GM12878 (cell line): ENCODE data around the gene PTGIS. TPM values are rescaled to one million over a fixed set of nuclear protein-coding genes. Genes with fewer than 3 reads are reported as not detected.

ENCODE experiments used
- ATAC-seq: fragments of 200-7000 bp; cut with Tn5 transposase; 3 replicates; pipeline ENCODE4 v1.9.1; 2020; ENCODE audit warnings: mild to moderate bottlenecking, moderate library complexity
- BruUV-seq: library from RNA; stranded (reverse); fragments of 400-500 nt; replicated peaks from 2 replicates; lab custom pipeline; 2021; lab: Mats Ljungman, UMichigan
- CTCF ChIA-PET: fragments of 300-600 bp; sonication (Branson Sonifier 250); formaldehyde crosslinking; extraction: SDS; loops from one replicate; lab custom pipeline; 2021; ENCODE audit warnings: inconsistent platforms; lab: Yijun Ruan, JAX
- POLR2A ChIA-PET: fragments of 350-600 bp; formaldehyde crosslinking; extraction: SDS; loops from one replicate; lab custom pipeline; 2021; ENCODE audit warnings: inconsistent platforms; lab: Charles Lee
- RAD21 ChIA-PET: fragments of 300-600 bp; sonication (Branson Sonifier 250); formaldehyde crosslinking; loops from one replicate; lab custom pipeline; 2023; ENCODE audit warnings: antibody characterized with exemption; ENCODE audit not compliant: unreplicated experiment; lab: Charles Lee
- SMC1A ChIA-PET: fragments of 300-600 bp; sonication (Branson Sonifier 250); formaldehyde crosslinking; loops from one replicate; lab custom pipeline; 2023; ENCODE audit not compliant: unreplicated experiment, uncharacterized antibody; lab: Charles Lee
- DNase-seq: peaks from one replicate; pipeline ENCODE4 v3.0.0-alpha.2; 2011; ENCODE audit warnings: low read depth, low spot score
- FAIRE-seq: peaks from 3 replicates; lab custom pipeline; 2011; peaks lifted over from hg19 to GRCh38; lab: Jason Lieb, UNC
- H2AFZ ChIP-seq: 2 replicates; pipeline ENCODE4 v1.6.0; 2011; ENCODE audit warnings: low read depth, low read length, control low read depth; ENCODE audit not compliant: control insufficient read depth
- H3K27ac ChIP-seq: 2 replicates; pipeline ENCODE4 v1.5.1; 2011; ENCODE audit warnings: control low read depth; ENCODE audit not compliant: control insufficient read depth, insufficient read depth
- H3K27me3 ChIP-seq, 2 experiments: replicated peaks in 1 of 2; 2 replicates each; pipeline versions ENCODE4 v1.6.0 to v1.6.1; 2011; ENCODE audit warnings: low read length in 1 of 2; ENCODE audit not compliant: control insufficient read depth in 2 of 2, insufficient read depth in 2 of 2
- H3K36me3 ChIP-seq, 2 experiments: 2 replicates each; pipeline ENCODE4 v1.5.1; 2011; ENCODE audit warnings: low read length in 1 of 2; ENCODE audit not compliant: control insufficient read depth in 2 of 2, insufficient read depth in 2 of 2
- H3K4me1 ChIP-seq: 2 replicates; pipeline ENCODE4 v1.6.1; 2011; ENCODE audit warnings: mild to moderate bottlenecking, low read length, moderate library complexity, mixed read lengths; ENCODE audit not compliant: control insufficient read depth, insufficient read depth
- H3K4me2 ChIP-seq: 2 replicates; pipeline ENCODE4 v1.6.0; 2011; ENCODE audit warnings: control low read depth; ENCODE audit not compliant: control insufficient read depth, insufficient read depth
- H3K4me3 ChIP-seq: fragments of 200-600 bp; sonication (generic); 2 replicates; pipeline ENCODE4 v1.5.1; 2016
- H3K79me2 ChIP-seq: 2 replicates; pipeline ENCODE4 v1.6.0; 2011; ENCODE audit warnings: low read length; ENCODE audit not compliant: control insufficient read depth, insufficient read depth
- H3K9ac ChIP-seq: 2 replicates; pipeline ENCODE4 v1.8.0; 2011; ENCODE audit warnings: low read length, control low read depth, mixed read lengths; ENCODE audit not compliant: control insufficient read depth, insufficient read depth
- H3K9me3 ChIP-seq: replicated peaks from 3 replicates; pipeline ENCODE4 v1.5.1; 2011; ENCODE audit warnings: mild to moderate bottlenecking, low read length; ENCODE audit not compliant: control insufficient read depth, insufficient read depth
- H4K20me1 ChIP-seq: 2 replicates; pipeline ENCODE4 v1.6.0; 2011; ENCODE audit not compliant: control insufficient read depth, insufficient read depth
- BCL11A ChIP-seq: IDR thresholded peaks from 2 replicates; pipeline ENCODE4 v1.6.1; 2011; ENCODE audit warnings: low read depth, low read length
- FOXM1 ChIP-seq: IDR thresholded peaks from 2 replicates; pipeline ENCODE4 v1.6.1; 2012; ENCODE audit warnings: low read depth, mild to moderate bottlenecking, inconsistent platforms, low read length, moderate library complexity
- HDGF ChIP-seq: fragments of 450-650 bp; IDR thresholded peaks from 2 replicates; pipeline ENCODE4 v1.6.1; 2016; ENCODE audit warnings: antibody characterized with exemption
- IRF4 ChIP-seq: IDR thresholded peaks from 2 replicates; pipeline ENCODE4 v1.6.1; 2011; ENCODE audit warnings: low read depth, low read length
- JUNB ChIP-seq: IDR thresholded peaks from 2 replicates; pipeline ENCODE4 v1.6.1; 2016; ENCODE audit warnings: antibody characterized with exemption, mild to moderate bottlenecking
- KDM1A ChIP-seq: fragments of 200-600 bp; sonication (generic); IDR thresholded peaks from 2 replicates; pipeline ENCODE4 v1.6.1; 2016; ENCODE audit warnings: borderline replicate concordance
- POLR2AphosphoS2 ChIP-seq: IDR thresholded peaks from 2 replicates; pipeline ENCODE4 v1.6.1; 2011; ENCODE audit warnings: low read depth, mild to moderate bottlenecking, low read length, improper control_type of control experiment, moderate library complexity
- RB1 ChIP-seq: fragments of 450-650 bp; formaldehyde crosslinking; IDR thresholded peaks from 2 replicates; pipeline ENCODE4 v1.6.1; 2017; ENCODE audit warnings: mild to moderate bottlenecking, borderline replicate concordance
- TARDBP ChIP-seq: IDR thresholded peaks from 2 replicates; pipeline ENCODE4 v1.6.1; 2016; ENCODE audit warnings: borderline replicate concordance
- ZZZ3 ChIP-seq: IDR thresholded peaks from 2 replicates; pipeline ENCODE4 v1.6.1; 2011; ENCODE audit warnings: low read depth; ENCODE audit not compliant: control insufficient read depth, insufficient read length
- WGBS: methylation state at CpG from one replicate; pipeline ENCODE4 v1.1.6; 2016; ENCODE audit warnings: low lambda C conversion rate; ENCODE audit not compliant: insufficient replicate concordance, insufficient coverage; ENCODE audit errors: missing lambda C conversion rate; 5-methylcytosine and 5-hydroxymethylcytosine counted together
- in situ Hi-C: fragments of 300-500 bp; cut with MboI; formaldehyde crosslinking; loops from 9 replicates; pipeline ENCODE4 v1.14.3; 2018; ENCODE audit warnings: mixed read lengths
- intact Hi-C: fragments of 100-400 bp; cut with micrococcal nuclease; formaldehyde crosslinking; loops from one replicate; pipeline ENCODE4 v1.14.2; 2022; ENCODE audit not compliant: unreplicated experiment
- polyA plus RNA-seq, 11 experiments: library from polyadenylated mRNA; depleted of rRNA in 4 of 11; unstranded in 6 of 11; stranded (reverse) in 5 of 11; fragments of >200 nt; fragmentation: Nextera tagmentation in 4 of 11; fragmentation: Illumina TruSeq in 1 of 11; extraction: Ambion mirVana in 4 of 11; extraction: Trizol in 1 of 11; gene quantifications; 1 replicate in 1 of 11; 2 replicates in 10 of 11; pipeline versions ENCODE4 v1.2.1 to v1.2.3, GENCODE V29; 2011 to 2016; ENCODE audit warnings: inconsistent platforms in 2 of 11, missing spikeins in 2 of 11, low read depth in 1 of 11
- total RNA-seq, 4 experiments: library from RNA; depleted of rRNA in 3 of 4; stranded (reverse); fragments of >200 nt in 3 of 4; fragmentation: Illumina TruSeq in 1 of 4; extraction: Trizol in 1 of 4; gene quantifications; 2 replicates each; pipeline versions ENCODE4 v1.2.1 to v1.2.3, GENCODE V29; 2013 to 2021
- TF ChIP-seq, protein P1 (sequence below): fragments of 450-650 bp; IDR thresholded peaks from 2 replicates; pipeline ENCODE4 v1.6.1; 2017; ENCODE audit warnings: low read depth, mild to moderate bottlenecking, moderate library complexity
- TF ChIP-seq, protein P2 (sequence below): fragments of 450-650 bp; IDR thresholded peaks from 2 replicates; pipeline ENCODE4 v1.6.1; 2018; ENCODE audit warnings: mild to moderate bottlenecking, low read depth, moderate library complexity; ENCODE audit not compliant: partially characterized antibody
- TF ChIP-seq, protein P3 (sequence below): IDR thresholded peaks from 2 replicates; pipeline ENCODE4 v1.6.1; 2012; ENCODE audit warnings: low read depth, low read length, improper control_type of control experiment

Gene PTGIS
- total and polyA plus RNA-seq, 10 of the 15 experiments (the other 5 are each of a cell fraction or from before 2014, with no cell fraction given), result 0.10 TPM; not detected in 9

DNA sequence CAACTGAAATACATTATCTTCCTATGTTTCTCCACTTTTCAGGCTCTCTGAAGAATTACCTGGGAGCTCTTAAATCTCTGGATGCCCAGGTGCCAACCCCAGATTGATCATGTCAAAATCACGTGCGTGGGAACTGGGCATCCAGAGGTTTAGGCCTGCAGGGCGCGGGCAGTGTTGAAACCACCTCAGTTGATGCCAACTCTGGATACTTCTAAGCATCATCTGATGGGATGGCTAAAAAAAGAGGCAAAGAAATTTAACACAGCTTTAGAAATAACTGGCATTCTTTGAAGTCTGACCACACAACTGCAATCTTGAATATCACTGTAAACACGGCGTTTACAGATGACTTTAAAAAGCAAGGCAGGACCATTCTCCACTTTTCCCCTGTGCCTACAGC, 41.9 kb downstream of the PTGIS start:
- Histone ChIP-seq H3K27me3 (no peaks in the 10 kb centered on the region), H3K27ac (no peak overlapping the region), H3K4me1 (no peaks in the 10 kb centered on the region), H4K20me1 (no peaks in the 10 kb centered on the region), H3K79me2 (no peaks in the 10 kb centered on the region), H2AFZ (no peak overlapping the region), H3K9me3 (no peaks in the 10 kb centered on the region; the same call in 1 of the 3 replicates), H3K4me2 (no peak overlapping the region), H3K36me3 (no peaks in the 10 kb centered on the region), H3K4me3 (no peak overlapping the region), H3K9ac (no peak overlapping the region)
- FAIRE-seq (no peak), DNase-seq (no peak), ATAC-seq (no peak)
- in situ Hi-C loops (no loop called here), intact Hi-C loops (no loop called here)
- POLR2A ChIA-PET, result no interaction called here
- SMC1A ChIA-PET, result no interaction called here
- CTCF ChIA-PET, result interaction anchor here (0.8 to 1.6 kb wide), 5 partner anchors 9 to 194 kb away, joined by 3 to 5 read pairs (median 3); no protein-coding TSS in a partner anchor
- RAD21 ChIA-PET, result no interaction called here
- no TSS peak for BruUV-seq
- WGBS, result 53% methylated on average over 6 of the region's 6 CpGs
- TF ChIP-seq KDM1A, result no peak
- TF ChIP-seq BCL11A, result no peak
- TF ChIP-seq JUNB, result no peak
- TF ChIP-seq HDGF, result no peak
- no peak for TF ChIP-seq ZZZ3
- TF ChIP-seq, protein P1, sequence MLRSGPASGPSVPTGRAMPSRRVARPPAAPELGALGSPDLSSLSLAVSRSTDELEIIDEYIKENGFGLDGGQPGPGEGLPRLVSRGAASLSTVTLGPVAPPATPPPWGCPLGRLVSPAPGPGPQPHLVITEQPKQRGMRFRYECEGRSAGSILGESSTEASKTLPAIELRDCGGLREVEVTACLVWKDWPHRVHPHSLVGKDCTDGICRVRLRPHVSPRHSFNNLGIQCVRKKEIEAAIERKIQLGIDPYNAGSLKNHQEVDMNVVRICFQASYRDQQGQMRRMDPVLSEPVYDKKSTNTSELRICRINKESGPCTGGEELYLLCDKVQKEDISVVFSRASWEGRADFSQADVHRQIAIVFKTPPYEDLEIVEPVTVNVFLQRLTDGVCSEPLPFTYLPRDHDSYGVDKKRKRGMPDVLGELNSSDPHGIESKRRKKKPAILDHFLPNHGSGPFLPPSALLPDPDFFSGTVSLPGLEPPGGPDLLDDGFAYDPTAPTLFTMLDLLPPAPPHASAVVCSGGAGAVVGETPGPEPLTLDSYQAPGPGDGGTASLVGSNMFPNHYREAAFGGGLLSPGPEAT, result no peak
- TF ChIP-seq, protein P2, sequence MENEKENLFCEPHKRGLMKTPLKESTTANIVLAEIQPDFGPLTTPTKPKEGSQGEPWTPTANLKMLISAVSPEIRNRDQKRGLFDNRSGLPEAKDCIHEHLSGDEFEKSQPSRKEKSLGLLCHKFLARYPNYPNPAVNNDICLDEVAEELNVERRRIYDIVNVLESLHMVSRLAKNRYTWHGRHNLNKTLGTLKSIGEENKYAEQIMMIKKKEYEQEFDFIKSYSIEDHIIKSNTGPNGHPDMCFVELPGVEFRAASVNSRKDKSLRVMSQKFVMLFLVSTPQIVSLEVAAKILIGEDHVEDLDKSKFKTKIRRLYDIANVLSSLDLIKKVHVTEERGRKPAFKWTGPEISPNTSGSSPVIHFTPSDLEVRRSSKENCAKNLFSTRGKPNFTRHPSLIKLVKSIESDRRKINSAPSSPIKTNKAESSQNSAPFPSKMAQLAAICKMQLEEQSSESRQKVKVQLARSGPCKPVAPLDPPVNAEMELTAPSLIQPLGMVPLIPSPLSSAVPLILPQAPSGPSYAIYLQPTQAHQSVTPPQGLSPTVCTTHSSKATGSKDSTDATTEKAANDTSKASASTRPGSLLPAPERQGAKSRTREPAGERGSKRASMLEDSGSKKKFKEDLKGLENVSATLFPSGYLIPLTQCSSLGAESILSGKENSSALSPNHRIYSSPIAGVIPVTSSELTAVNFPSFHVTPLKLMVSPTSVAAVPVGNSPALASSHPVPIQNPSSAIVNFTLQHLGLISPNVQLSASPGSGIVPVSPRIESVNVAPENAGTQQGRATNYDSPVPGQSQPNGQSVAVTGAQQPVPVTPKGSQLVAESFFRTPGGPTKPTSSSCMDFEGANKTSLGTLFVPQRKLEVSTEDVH, result no peak
- no peak for TF ChIP-seq POLR2AphosphoS2
- TF ChIP-seq FOXM1, result no peak
- TF ChIP-seq, protein P3, sequence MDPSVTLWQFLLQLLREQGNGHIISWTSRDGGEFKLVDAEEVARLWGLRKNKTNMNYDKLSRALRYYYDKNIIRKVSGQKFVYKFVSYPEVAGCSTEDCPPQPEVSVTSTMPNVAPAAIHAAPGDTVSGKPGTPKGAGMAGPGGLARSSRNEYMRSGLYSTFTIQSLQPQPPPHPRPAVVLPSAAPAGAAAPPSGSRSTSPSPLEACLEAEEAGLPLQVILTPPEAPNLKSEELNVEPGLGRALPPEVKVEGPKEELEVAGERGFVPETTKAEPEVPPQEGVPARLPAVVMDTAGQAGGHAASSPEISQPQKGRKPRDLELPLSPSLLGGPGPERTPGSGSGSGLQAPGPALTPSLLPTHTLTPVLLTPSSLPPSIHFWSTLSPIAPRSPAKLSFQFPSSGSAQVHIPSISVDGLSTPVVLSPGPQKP, result no peak
- TF ChIP-seq TARDBP, result no peak
- TF ChIP-seq RB1, result no peak
- TF ChIP-seq IRF4, result no peak
